Putamen (tissue), 1 donor: ENCODE measurements around the gene TMEM203.
"Not testable (repeated sequence)": the region's sequence is repeated elsewhere in the genome, so short reads cannot be mapped to it uniquely, and the experiment has no call there.

Experiments
- DNase-seq: peaks from one replicate; pipeline ENCODE4 v3.0.0-alpha.2; 2016; ENCODE audit warnings: low spot score

TMEM203 gene

DNA sequence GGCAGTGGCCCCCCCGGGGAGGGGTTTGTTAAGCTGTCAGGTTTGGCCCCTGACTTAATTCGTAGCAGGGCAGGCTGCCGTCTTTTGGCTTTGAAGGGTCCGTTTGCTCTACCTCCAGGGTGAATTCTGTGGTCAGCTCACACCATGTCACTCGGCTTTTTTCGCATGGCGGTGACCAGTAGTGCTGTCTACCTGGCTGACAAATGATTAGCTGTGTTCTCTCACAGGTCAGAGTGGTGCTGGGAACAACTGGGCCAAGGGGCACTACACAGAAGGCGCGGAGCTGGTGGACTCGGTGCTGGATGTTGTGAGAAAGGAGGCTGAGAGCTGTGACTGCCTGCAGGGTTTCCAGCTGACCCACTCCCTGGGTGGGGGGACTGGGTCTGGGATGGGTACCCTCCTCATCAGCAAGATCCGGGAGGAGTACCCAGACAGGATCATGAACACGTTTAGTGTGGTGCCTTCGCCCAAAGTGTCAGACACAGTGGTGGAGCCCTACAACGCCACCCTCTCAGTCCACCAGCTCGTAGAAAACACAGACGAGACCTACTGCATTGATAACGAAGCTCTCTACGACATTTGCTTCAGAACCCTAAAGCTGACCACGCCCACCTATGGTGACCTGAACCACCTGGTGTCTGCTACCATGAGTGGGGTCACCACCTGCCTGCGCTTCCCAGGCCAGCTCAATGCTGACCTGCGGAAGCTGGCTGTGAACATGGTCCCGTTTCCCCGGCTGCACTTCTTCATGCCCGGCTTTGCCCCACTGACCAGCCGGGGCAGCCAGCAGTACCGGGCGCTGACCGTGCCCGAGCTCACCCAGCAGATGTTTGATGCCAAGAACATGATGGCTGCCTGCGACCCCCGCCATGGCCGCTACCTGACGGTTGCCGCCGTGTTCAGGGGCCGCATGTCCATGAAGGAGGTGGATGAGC lies 37.1 kb upstream of the TMEM203 start:
- DNase-seq: no peak

DNA sequence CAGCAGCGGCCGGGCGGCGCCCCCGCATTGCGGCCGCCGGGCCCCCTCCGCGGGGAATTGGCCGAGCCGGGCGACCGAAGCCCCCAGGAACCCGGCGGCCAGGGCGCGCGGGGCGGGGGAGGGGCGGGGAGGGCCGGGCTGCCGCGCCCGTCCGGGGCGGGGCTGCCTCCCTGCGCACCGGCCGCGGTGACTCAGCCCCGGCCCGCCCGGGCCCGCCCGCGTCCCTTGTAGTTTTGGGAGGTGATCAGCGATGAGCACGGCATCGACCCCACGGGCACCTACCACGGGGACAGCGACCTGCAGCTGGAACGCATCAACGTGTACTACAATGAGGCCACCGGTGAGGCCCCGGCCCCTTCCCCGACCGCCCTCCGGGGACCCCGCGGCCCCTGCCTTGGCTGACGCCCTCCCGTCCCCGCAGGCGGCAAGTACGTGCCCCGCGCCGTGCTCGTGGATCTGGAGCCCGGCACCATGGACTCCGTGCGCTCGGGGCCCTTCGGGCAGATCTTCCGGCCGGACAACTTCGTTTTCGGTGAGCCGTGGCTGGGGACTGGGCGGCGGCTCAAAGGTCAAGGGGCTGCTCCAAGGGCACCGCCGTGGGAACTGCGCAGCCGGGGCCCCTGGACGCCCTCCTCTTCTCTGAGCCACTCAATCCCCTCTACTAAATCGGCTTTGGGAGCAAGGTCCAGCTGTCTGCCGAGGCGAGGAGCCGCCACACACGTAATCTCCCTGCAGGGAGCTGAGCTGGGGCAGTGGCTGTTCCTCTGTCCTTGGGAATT lies 36.2 kb upstream of the TMEM203 start:
- DNase-seq: no peak

DNA sequence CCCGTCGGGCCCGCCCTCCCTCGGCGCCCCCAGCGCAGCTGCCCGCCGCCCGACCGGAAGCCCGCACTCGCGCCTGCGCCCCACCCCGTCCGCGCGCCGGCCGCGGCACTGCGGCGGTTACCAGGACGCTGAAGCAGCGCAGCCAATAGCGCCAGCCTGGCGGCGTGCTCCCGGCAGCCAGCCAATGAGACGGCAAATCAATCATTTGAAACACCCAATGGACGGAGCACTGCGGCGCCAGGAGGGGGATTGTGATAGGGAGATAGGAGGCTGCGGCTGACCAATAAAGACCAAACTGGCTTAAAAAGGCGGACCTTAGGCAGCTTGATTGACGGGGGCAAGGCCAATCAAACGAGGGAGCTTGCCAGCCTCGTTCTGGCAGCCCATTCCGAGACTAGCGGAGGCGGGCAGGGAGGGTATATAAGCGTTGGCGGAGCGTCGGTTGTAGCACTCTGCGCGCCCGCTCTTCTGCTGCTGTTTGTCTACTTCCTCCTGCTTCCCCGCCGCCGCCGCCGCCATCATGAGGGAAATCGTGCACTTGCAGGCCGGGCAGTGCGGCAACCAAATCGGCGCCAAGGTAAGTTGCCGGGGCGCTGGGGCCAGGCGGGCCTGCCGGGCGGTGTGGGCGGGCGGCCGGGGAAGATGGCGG lies 35.5 kb upstream of the TMEM203 start, which contains the start of gene TUBB4B:
Gene TUBB4B, plus strand, starts transcription at position 447 of the 649 bp plus-strand sequence. Its CDS starts 74 bp downstream, at position 521.
- DNase-seq: peak; percentile 100

DNA sequence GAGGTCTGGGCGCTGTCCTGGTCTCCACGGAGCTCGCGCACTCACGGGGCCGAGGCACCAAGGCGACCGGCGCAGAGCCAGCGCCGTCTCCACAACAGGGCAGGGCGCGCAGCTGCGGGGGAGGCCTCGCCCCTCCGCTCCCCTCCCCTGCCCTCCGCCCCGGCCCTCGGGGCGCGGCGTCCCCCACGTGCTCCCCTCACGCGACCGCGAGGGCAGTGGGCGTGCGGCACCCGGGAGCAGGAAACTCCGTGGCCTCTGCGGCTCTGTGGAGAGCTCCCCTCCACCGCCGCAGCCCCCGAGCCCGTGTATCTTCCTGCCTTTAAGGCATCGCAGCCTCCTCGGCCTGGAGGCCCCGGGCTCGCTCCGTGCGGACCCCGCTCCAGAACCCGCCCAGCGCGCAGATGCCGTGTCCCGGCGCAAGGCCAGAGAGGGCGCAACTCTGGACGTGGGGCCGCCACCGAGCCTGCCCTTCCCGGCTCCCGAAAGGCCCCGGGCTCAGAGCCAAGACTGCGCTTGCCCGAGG lies 34.9 kb upstream of the TMEM203 start:
- DNase-seq: peak; percentile 81

DNA sequence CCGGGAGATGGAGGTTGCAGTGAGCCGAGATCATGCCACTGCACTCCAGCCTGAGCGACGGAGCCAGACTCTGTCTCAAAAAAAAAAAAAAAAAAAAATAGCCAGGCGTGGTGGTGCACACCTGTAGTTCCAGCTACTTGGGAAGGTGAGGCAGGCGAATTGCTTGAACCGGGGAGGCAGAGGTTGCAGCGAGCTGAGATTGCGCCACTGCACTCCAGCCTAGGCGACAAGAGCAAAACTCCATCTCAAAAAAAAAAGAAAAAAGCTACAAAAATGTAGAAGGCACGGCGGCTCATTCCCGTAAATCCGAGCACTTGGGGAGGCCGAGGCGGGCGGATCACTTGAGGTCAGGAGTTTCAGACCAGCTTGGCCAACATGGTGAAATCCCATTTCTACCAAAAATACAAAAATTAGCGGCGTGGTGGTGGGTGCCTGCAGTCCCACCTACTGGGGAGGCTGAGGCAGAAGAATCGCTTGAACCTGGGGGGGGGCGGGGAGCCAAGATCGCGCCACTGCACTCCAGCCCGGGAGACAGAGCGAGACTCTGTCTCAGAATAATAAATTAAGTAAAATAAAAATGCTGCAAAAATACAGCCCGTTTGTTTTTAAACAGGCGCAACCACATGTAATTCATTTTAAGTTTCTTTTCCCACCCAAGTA lies 34.2 kb upstream of the TMEM203 start:
- not testable (repeated sequence) for DNase-seq

DNA sequence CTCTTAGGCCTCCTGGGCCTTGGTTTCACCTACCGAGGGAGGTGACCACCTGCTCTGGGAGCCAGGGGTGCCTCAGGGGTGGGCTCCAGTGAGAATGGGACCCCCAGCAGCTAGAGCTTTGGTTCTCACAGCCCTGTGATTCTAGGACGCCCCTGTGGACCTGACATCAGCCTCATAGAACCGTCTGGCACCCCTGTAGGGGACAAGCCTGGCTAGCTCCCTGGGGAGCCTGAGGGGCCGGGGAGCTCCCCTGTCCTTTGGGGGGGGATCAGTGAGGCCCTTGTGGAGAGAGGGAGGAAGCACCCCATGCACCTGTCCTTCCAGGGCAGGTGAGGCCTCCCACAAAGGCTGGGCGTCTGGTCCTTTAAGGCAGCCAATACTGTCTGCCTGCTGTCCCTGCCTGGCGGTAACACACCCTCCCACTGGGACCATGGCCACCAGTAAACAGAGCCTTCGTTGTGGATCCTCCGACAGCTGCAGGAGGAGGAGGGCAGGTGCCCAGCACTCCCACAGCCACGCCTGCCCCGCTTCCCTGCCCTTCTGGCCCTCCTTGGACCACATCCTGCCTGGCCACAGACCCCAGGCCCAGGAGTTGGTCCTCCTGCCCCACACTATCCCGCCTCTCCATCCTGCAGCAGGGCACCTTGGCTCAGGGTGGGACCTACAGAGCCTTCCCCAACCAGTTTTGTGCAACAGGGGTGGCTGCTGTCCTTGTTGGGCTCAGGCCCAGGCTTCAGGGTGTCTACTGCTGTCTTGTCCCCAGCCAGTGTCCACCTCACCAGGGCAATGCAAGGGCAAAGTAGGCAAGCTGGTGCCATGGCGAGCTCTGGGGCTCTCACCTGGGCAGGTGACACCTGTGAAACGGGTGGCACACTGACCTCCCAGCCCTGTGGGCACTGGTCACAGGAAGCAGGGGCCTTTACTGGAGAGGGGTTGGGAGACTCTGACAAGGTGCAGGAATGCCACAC lies 32.6 kb upstream of the TMEM203 start:
- peak; percentile 72 for DNase-seq

DNA sequence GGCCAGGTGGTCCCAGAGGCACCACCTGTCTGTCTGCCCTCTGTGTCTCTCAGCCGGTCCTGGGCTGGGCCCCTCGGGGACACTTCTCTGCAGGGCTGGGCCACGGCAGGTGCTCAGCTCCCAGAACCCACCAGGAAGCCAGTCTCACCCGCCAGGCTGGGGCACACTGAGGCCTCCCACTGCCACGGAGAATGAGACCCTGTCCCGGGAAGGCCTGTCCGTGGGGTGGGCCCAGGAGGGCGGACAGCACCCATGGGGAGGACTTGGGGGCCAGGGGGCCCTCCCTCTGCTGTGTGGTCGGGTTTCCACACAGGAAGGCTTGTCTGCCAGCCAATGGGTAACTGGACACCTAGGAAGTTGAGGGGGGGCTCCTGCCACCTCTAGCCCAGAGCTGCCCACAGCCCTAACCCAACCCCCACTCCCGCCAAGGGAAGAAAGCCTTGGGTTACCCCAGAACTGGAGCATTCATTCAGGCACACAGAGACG lies 31.5 kb upstream of the TMEM203 start:
- DNase-seq: no peak

DNA sequence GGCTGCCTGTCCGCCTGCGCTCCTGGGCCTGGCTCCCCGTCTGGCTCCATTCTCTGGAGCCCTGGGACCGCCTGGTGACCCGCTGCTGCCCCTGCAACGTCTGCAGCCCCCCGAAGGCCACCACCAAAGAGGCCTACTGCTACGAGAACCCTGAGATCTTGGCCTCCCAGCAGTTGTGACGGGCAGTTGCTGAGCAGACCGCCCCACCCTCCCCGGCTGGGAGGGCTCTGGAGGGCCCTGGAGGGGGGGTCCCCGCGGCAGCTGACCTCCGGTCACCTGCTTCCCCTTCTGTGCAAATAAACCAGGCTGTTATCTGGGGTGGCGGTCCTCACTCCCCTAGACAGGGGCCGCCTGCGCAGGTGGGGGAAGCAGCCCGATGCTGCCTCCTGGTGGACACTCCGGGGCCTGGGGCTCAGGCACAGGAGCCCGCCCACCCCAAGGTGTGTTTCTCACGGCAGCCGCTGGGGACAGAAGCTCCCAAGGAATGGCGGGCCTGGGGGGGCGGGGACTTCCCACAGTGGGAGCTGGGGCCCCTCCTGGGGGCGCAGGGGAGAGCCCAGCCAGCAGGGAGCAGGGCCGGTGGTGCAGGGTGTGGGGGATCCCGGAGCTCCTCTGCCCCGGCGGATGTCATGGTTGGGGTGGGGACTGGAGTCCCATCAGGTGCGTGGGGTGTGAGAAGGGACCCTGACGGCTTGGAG lies 30.9 kb upstream of the TMEM203 start:
- peak; percentile 60 for DNase-seq

DNA sequence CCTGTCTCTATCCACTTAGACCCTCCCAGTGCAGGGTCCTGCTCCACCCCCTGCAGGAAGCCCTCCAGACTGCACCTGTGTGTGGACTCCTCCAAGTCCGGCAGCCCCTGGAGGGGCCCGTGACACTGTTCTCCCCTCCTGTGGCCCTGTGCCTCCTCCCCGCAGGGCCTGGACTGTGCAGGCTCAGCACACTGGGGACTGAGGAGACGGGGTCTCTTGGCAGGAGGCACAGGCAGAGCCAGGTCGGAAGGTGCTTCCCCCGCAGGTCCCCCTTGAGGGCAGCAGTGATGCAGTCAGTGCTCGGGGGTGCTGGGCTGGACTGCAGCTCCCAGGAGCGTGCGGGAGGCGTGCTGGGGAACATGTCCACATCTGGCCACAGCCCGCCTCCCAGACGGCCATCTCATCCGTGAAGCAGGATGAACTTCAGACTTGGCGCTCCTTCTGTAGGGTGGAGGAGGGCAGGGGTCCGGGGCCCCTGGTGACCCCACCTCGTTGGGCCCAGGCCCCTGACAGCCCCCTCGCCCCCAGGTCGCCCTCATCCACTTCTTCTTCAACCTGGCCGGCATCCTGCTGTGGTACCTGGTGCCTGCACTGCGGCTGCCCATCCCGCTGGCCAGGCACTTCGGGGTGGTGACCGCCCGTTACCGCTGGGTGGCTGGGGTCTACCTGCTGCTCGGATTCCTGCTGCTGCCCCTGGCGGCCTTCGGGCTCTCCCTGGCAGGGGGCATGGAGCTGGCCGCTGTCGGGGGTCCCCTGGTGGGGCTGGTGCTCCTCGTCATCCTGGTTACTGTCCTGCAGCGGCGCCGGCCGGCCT lies 30.2 kb upstream of the TMEM203 start:
- DNase-seq: no peak

DNA sequence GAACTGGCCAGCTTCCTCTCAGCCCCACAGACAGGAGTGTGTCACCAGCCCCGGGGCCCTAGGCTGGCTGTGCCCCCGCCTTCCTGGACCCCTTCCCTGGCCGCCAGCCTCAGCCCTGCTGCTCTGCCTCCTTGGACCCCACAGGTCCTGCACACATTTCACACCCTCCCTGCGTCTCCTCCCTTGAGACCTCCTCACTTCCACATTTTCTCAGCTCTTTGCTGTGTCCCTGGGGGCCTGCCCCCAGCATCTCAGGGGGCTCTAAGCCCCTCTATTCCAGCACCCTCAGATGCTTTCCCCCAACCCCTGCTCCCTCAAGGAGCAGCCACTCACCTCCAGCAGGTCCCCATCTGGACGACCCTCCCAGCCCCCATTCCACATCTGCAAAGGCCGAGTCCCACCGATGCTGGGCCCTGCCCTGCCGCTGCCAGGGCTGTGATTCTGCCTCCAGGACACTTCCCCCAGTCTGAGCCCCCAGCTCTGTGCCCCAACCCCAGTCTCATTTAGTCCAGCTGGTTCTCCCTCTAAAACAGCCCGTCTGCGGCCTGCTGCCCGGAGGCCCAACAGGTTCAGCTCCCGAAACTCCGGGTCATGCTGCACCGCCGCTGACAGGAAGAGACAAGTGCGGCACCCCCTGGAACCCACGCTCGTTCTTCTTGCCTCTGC lies 29.4 kb upstream of the TMEM203 start:
- no peak for DNase-seq

DNA sequence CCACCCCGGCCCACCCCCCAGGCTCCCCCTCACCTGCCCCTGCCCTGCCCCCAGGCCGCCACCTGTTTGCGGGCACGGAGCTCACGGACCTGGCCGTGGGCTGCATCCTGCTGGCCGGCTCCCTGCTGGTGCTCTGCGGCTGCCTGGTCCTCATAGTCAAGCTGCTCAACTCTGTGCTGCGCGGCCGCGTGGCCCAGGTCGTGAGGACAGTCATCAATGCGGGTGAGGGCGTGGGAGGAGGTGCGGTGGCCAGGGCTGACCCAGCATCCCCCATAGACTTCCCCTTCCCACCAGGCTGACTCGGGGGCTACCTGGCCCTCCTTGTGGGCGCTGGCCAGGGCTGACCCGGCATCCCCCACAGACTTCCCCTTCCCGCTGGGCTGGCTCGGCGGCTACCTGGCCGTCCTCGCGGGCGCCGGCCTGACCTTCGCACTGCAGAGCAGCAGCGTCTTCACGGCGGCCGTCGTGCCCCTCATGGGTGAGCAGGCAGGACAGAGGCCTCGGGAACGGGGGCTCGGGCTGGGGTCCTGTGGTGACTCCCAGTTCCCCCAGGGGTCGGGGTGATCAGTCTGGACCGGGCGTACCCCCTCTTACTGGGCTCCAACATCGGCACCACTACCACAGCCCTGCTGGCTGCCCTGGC lies 28.7 kb upstream of the TMEM203 start:
- no peak for DNase-seq

DNA sequence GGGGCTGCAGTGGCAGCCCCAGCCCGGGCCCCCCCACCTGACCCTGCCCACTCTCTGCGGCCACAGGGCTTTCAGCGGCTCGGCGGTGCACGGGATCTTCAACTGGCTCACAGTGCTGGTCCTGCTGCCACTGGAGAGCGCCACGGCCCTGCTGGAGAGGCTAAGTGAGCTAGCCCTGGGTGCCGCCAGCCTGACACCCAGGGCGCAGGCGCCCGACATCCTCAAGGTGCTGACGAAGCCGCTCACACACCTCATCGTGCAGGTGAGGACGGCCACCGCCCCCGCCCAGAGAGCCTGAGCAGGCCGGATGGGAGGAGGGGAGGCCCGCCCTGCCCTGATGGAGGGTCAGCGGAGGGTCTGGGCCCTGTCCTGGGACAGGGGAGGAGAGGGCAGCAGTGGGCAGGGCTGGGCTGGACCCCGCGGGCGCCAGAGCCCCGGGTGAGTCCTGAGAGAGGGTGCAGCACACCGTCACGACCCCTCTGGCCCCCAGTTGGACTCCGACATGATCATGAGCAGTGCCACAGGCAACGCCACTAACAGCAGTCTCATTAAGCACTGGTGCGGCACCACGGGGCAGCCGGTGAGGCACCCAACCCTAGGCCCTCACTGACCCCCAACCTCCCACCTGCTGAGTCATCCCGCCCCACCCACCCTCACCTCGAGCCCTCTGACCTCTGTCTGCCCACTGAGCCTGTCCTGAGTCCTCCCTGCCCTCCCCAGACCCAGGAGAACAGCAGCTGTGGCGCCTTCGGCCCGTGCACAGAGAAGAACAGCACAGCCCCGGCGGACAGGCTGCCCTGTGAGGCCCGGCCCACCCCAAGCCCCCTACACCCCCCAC lies 27.9 kb upstream of the TMEM203 start:
- DNase-seq: no peak

DNA sequence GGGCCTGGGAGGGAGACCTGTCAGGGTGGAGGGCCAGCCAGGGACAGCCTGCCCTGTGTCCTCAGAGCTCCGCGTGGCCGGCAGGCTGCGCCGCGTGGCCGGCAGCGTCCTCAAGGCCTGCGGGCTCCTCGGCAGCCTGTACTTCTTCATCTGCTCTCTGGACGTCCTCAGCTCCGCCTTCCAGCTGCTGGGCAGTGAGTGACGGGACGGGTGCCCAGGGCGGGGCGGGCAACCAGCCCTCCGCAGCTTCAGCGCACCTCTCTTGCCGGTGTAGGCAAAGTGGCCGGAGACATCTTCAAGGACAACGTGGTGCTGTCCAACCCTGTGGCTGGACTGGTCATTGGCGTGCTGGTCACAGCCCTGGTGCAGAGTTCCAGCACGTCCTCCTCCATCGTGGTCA lies 27.1 kb upstream of the TMEM203 start:
- no peak for DNase-seq

DNA sequence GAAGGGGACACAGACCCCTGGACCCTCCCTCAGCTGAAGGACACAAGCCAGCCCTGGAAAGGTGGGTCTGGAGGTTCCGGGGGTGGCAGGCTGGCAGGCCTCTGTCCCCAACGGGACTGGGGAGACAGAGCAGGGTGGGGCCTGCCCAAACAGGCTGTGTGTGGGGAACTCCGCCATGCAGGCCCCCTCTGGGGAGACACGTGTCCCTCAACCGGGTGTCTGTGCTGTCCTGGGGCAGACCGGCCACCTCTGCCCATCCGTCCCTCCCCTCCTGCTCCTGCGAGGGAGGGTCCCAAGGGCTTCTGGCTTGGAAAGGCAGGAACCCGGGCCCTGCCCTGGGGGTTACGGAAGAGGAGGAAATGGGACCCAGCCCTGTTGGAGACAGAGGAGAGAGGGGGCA lies 26.7 kb upstream of the TMEM203 start:
- DNase-seq: no peak

DNA sequence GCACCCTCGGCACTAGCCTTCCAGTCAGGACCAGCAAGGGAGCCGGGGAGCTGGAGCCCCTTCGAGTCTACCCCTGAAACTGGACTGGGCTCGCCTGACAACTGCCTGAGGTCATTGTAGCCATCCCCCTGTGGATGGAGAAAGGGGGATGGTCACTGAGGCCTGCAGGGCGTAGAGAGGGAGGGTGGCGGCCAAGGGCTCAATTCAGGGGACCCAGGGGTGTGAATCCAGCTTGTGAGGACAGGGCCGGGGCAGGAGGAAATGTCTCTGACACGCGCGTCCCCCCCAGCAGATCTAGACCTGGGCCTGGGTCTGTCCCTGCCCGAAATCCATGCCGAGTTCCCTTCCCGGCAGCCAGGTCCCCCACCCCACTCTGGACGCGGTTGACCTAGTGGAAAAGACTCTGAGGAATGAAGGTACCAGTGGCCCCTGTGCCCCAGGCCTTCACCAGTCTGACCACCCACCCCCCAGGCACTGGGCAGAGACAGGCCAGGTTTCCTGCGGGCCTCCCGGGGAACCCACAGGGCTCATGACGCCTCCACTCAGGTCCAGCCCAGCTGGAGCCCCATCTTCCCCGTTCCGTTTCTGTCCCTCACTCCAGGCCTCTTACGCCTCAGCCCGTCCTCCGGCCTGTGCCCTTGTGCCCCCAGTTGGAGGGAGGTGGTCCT lies 26.1 kb upstream of the TMEM203 start:
- DNase-seq: no peak

DNA sequence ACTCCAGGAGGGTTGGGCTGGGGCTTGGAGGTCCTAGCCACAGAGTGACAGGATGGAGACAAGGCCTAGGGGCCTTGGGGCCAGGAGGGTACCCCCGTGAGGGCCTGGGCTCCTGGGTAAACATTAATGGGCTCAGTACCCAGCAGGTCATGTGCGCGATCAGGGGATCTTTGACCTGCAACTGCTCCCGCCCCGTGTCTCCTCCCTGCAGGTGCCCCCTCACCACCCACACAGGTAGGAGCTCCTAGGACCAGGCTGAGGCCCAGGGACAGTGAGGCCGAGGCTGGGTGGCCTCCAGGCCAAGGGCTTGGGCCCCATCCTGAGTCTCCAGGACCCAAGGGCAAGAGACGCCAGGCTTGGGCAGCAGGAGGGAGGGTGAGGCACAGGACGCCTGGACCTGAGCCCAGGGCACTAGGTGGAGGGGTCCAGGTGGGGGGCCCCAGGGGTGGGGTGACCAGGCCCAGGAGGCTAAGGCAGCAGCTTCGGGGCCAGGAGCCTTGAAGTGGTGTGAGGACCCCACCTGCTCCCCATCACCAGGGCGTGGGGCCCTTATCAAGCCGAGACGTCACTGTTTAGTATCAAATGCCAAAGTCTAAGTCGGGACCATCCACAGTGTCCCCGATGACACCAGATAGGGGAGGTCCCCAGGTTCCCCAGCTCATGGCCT lies 25.4 kb upstream of the TMEM203 start, which contains the start of gene SLC34A3:
Gene SLC34A3, plus strand, starts transcription at position 197 of the 667 bp plus-strand sequence. CDS start 802 bp downstream, outside the sequence.
- no peak for DNase-seq
